Measurements from ENCODE around the gene ARSI. TPM values are rescaled to one million over a fixed set of nuclear protein-coding genes. Genes with fewer than 3 reads are reported as not detected.

Gene ARSI
- total RNA-seq, 5 donors from 2014 or later (not counting 1 experiment from before 2014, with no cell fraction given), result 0.09 TPM; not detected in 4

- no peak for DNase-seq
- Mint-ChIP-seq H3K27me3 (peaks cover 21 to 31% of the 10 kb centered on the region in 2 donors), H3K9me3 (no peaks in the 10 kb centered on the region), H3K36me3 (no peaks in the 10 kb centered on the region), H3K27ac (no peak overlapping the region), H3K4me1 (peaks cover 3 to 6% (median 4%) of the 10 kb centered on the region in 3 donors), H3K4me3 (no peak overlapping the region)
- H3K9me3 ChIP-seq, result no peaks in the 10 kb centered on the region
- no peak overlapping the region for H3K4me3 ChIP-seq (ENCODE audit: control insufficient read depth in 1 of 2, extremely low read depth in 1 of 2, low read length in 1 of 2)
- WGBS (ENCODE audit: insufficient coverage), result no CpG with 5 or more reads among the region's 1 CpG
- H3K27ac ChIP-seq (ENCODE audit: low read length), result no peak overlapping the region
- ChIA-PET CTCF (no interaction called here), POLR2A (no interaction called here)
- no peak for ATAC-seq (replicated peaks in 1 of 4)
- H3K4me1 ChIP-seq (ENCODE audit: control insufficient read depth in 1 of 2, extremely low read depth in 1 of 2, insufficient read depth in 2 of 2, low read length in 2 of 2), result peaks cover 0 to 7% of the 10 kb centered on the region in 2 experiments
- H3K36me3 ChIP-seq (ENCODE audit: control insufficient read depth in 2 of 2, extremely low read depth in 1 of 2, insufficient read depth in 1 of 2, low read length in 1 of 2), result no peaks in the 10 kb centered on the region
- H3K27me3 ChIP-seq (replicated peaks in 1 of 2; ENCODE audit: control insufficient read depth in 2 of 2, extremely low read depth in 1 of 2, insufficient read depth in 2 of 2, low read length in 1 of 2), result peaks cover 12 to 44% of the 10 kb centered on the region in 2 experiments
Observed at GRCh38 chr5:150305557-150305956, 2.9 kb upstream of the ARSI start.

GRCh38 chr5:150305095-150305494 is 2.4 kb upstream of the ARSI start:
- WGBS (ENCODE audit: insufficient coverage), result 70% methylated on average over 1 of the region's 2 CpGs
- CTCF ChIA-PET, result no interaction called here
- peaks cover 0 to 7% of the 10 kb centered on the region in 2 experiments for H3K4me1 ChIP-seq (ENCODE audit: control insufficient read depth in 1 of 2, extremely low read depth in 1 of 2, insufficient read depth in 2 of 2, low read length in 2 of 2)
- Mint-ChIP-seq H3K4me3 (no peak overlapping the region), H3K36me3 (no peaks in the 10 kb centered on the region), H3K9me3 (no peaks in the 10 kb centered on the region), H3K27me3 (peaks cover 22 to 32% of the 10 kb centered on the region in 2 donors), H3K27ac (no peak overlapping the region), H3K4me1 (peaks cover 3 to 6% (median 4%) of the 10 kb centered on the region in 3 donors)
- POLR2A ChIA-PET, result no interaction called here
- no peaks in the 10 kb centered on the region for H3K36me3 ChIP-seq (ENCODE audit: control insufficient read depth in 2 of 2, extremely low read depth in 1 of 2, insufficient read depth in 1 of 2, low read length in 1 of 2)
- H3K9me3 ChIP-seq, result no peaks in the 10 kb centered on the region
- ATAC-seq (replicated peaks in 1 of 4) (no peak), DNase-seq (no peak)
- peaks cover 14 to 49% of the 10 kb centered on the region in 2 experiments for H3K27me3 ChIP-seq (replicated peaks in 1 of 2; ENCODE audit: control insufficient read depth in 2 of 2, extremely low read depth in 1 of 2, insufficient read depth in 2 of 2, low read length in 1 of 2)
- H3K27ac ChIP-seq (ENCODE audit: low read length), result no peak overlapping the region
- no peak overlapping the region for H3K4me3 ChIP-seq (ENCODE audit: control insufficient read depth in 1 of 2, extremely low read depth in 1 of 2, low read length in 1 of 2)

GRCh38 chr5:150304481-150305081 is 1.9 kb upstream of the ARSI start:
- Histone ChIP-seq H3K4me3 (ENCODE audit: control insufficient read depth in 1 of 2, extremely low read depth in 1 of 2, low read length in 1 of 2) (no peak overlapping the region), H3K9me3 (no peaks in the 10 kb centered on the region), H3K27ac (ENCODE audit: low read length) (no peak overlapping the region), H3K36me3 (ENCODE audit: control insufficient read depth in 2 of 2, extremely low read depth in 1 of 2, insufficient read depth in 1 of 2, low read length in 1 of 2) (no peaks in the 10 kb centered on the region), H3K4me1 (ENCODE audit: control insufficient read depth in 1 of 2, extremely low read depth in 1 of 2, insufficient read depth in 2 of 2, low read length in 2 of 2) (peaks cover 0 to 7% of the 10 kb centered on the region in 2 experiments), H3K27me3 (replicated peaks in 1 of 2; ENCODE audit: control insufficient read depth in 2 of 2, extremely low read depth in 1 of 2, insufficient read depth in 2 of 2, low read length in 1 of 2) (peaks cover 14 to 50% of the 10 kb centered on the region in 2 experiments)
- ChIA-PET POLR2A (no interaction called here), CTCF (no interaction called here)
- WGBS (ENCODE audit: insufficient coverage), result 88% methylated on average over 1 of the region's 4 CpGs
- ATAC-seq (replicated peaks in 1 of 4) (no peak), DNase-seq (no peak)
- peaks cover 28 to 37% of the 10 kb centered on the region in 2 donors for H3K27me3 Mint-ChIP-seq
- H3K9me3 Mint-ChIP-seq, result no peaks in the 10 kb centered on the region
- no peak overlapping the region for H3K4me3 Mint-ChIP-seq
- no peak overlapping the region for H3K27ac Mint-ChIP-seq
- H3K4me1 Mint-ChIP-seq, result peaks cover 3 to 6% (median 4%) of the 10 kb centered on the region in 3 donors
- no peaks in the 10 kb centered on the region for H3K36me3 Mint-ChIP-seq

- peaks cover 14 to 46% of the 10 kb centered on the region in 2 experiments for H3K27me3 ChIP-seq (replicated peaks in 1 of 2; ENCODE audit: control insufficient read depth in 2 of 2, extremely low read depth in 1 of 2, insufficient read depth in 2 of 2, low read length in 1 of 2)
- WGBS (ENCODE audit: insufficient coverage), result 89% methylated on average over 6 of the region's 7 CpGs
- Mint-ChIP-seq H3K9me3 (no peaks in the 10 kb centered on the region), H3K27me3 (peaks cover 31 to 38% of the 10 kb centered on the region in 2 donors), H3K27ac (no peak overlapping the region), H3K4me3 (no peak overlapping the region), H3K36me3 (no peaks in the 10 kb centered on the region), H3K4me1 (peaks cover 3 to 6% (median 4%) of the 10 kb centered on the region in 3 donors)
- ATAC-seq (replicated peaks in 1 of 4) (no peak), DNase-seq (no peak)
- no peaks in the 10 kb centered on the region for H3K9me3 ChIP-seq
- CTCF ChIA-PET, result no interaction called here
- H3K4me3 ChIP-seq (ENCODE audit: control insufficient read depth in 1 of 2, extremely low read depth in 1 of 2, low read length in 1 of 2), result no peak overlapping the region
- POLR2A ChIA-PET, result no interaction called here
- H3K27ac ChIP-seq (ENCODE audit: low read length), result no peak overlapping the region
- peaks cover 0 to 7% of the 10 kb centered on the region in 2 experiments for H3K4me1 ChIP-seq (ENCODE audit: control insufficient read depth in 1 of 2, extremely low read depth in 1 of 2, insufficient read depth in 2 of 2, low read length in 2 of 2)
- H3K36me3 ChIP-seq (ENCODE audit: control insufficient read depth in 2 of 2, extremely low read depth in 1 of 2, insufficient read depth in 1 of 2, low read length in 1 of 2), result no peaks in the 10 kb centered on the region
Observed at GRCh38 chr5:150303660-150304386, 1.1 kb upstream of the ARSI start.

DNA sequence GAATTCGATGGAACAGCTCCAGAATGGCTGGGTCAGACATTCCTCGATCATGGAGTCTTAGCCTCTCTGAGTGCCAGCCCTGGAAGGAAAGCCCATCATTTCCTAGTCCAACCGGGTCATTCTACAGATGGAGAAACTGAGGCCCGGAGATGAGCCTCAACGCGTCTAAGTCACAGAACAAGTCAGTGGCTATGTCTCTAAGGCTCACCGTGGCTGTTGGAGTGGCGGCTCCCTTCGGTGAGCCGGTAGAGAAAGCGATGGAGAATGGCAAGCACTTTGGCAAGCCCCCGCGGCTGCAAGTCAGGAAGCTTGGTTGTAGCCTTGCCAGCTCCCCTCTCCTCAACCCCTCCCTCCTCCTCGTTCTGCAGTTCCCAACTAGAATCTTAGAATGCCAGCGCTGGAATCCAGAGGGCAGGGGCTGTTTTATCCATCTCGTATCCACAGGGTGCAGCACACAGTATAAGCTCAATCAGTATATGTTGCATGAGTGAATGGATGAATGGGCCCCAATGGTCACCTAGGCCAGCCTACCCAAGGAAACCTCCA is 438 bp upstream of the ARSI start:
- 39% methylated on average over 13 of the region's 16 CpGs for WGBS (ENCODE audit: insufficient coverage)
- Mint-ChIP-seq H3K4me1 (peaks cover 3 to 6% (median 4%) of the 10 kb centered on the region in 3 donors), H3K36me3 (no peaks in the 10 kb centered on the region), H3K9me3 (no peaks in the 10 kb centered on the region), H3K27me3 (peaks cover 35 to 38% of the 10 kb centered on the region in 2 donors), H3K4me3 (no peak overlapping the region), H3K27ac (no peak overlapping the region)
- H3K27ac ChIP-seq (ENCODE audit: low read length), result no peak overlapping the region
- CTCF ChIA-PET, result no interaction called here
- ATAC-seq (replicated peaks in 1 of 4) (no peak), DNase-seq (no peak)
- peaks cover 0 to 7% of the 10 kb centered on the region in 2 experiments for H3K4me1 ChIP-seq (ENCODE audit: control insufficient read depth in 1 of 2, extremely low read depth in 1 of 2, insufficient read depth in 2 of 2, low read length in 2 of 2)
- POLR2A ChIA-PET, result no interaction called here
- H3K4me3 ChIP-seq (ENCODE audit: control insufficient read depth in 1 of 2, extremely low read depth in 1 of 2, low read length in 1 of 2), result no peak overlapping the region
- H3K9me3 ChIP-seq, result no peaks in the 10 kb centered on the region
- H3K36me3 ChIP-seq (ENCODE audit: control insufficient read depth in 2 of 2, extremely low read depth in 1 of 2, insufficient read depth in 1 of 2, low read length in 1 of 2), result no peaks in the 10 kb centered on the region
- peaks cover 14 to 48% of the 10 kb centered on the region in 2 experiments for H3K27me3 ChIP-seq (replicated peaks in 1 of 2; ENCODE audit: control insufficient read depth in 2 of 2, extremely low read depth in 1 of 2, insufficient read depth in 2 of 2, low read length in 1 of 2)

- CTCF ChIA-PET, result no interaction called here
- H3K9me3 Mint-ChIP-seq, result no peaks in the 10 kb centered on the region
- peak overlapping the region in 1 of 3 donors; percentile 6 for H3K4me3 Mint-ChIP-seq
- no peak overlapping the region for H3K27ac ChIP-seq (ENCODE audit: low read length)
- POLR2A ChIA-PET, result no interaction called here
- no peak for DNase-seq
- H3K27me3 Mint-ChIP-seq, result peaks cover 35 to 38% of the 10 kb centered on the region in 2 donors
- 33% methylated on average over 18 of the region's 22 CpGs for WGBS (ENCODE audit: insufficient coverage)
- H3K36me3 Mint-ChIP-seq, result no peaks in the 10 kb centered on the region
- no peak for ATAC-seq (replicated peaks in 1 of 4)
- no peaks in the 10 kb centered on the region for H3K9me3 ChIP-seq
- H3K27me3 ChIP-seq (replicated peaks in 1 of 2; ENCODE audit: control insufficient read depth in 2 of 2, extremely low read depth in 1 of 2, insufficient read depth in 2 of 2, low read length in 1 of 2), result peaks cover 14 to 47% of the 10 kb centered on the region in 2 experiments
- no peak overlapping the region for H3K27ac Mint-ChIP-seq
- H3K4me1 ChIP-seq (ENCODE audit: control insufficient read depth in 1 of 2, extremely low read depth in 1 of 2, insufficient read depth in 2 of 2, low read length in 2 of 2), result peaks cover 0 to 7% of the 10 kb centered on the region in 2 experiments
- H3K36me3 ChIP-seq (ENCODE audit: control insufficient read depth in 2 of 2, extremely low read depth in 1 of 2, insufficient read depth in 1 of 2, low read length in 1 of 2), result no peaks in the 10 kb centered on the region
- H3K4me1 Mint-ChIP-seq, result peaks cover 3 to 6% (median 4%) of the 10 kb centered on the region in 3 donors
- no peak overlapping the region for H3K4me3 ChIP-seq (ENCODE audit: control insufficient read depth in 1 of 2, extremely low read depth in 1 of 2, low read length in 1 of 2)
Observed at GRCh38 chr5:150301901-150302300, 804 bp downstream of the ARSI start.
